ENCODE data around the gene TMEM248.
"Not testable (repeated sequence)": the region's sequence is repeated elsewhere in the genome, so short reads cannot be mapped to it uniquely, and the experiment has no call there.

- TF ChIP-seq CTCF, POLR2A (IDR thresholded peaks at IDR 0.05): not testable (repeated sequence)
These were observed 9.8 kb upstream of the TMEM248 start for GRCh38 chr7:66911191-66911590.
